ENCODE data around the gene DEPDC7.

The DEPDC7 gene

DNA sequence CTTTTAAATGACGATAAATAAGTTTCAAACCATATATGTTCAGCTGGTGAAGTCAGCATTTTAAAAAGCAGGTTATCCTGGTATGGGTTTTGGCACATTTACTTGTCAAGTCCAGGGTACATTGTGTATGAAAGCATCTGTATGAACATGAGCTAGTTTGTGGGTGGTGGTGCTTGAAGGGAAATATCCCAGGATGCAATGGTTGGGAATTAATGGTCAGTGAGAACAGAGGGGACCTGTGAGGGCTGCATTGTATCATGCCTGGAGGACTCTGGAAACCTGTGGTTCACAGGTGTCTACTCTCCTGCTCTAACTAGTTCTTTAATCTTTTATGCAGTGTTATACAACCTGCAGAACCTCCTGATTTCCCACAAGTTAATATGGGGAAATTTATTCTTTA lies 5.8 kb downstream of the DEPDC7 start:
- no peak for TF ChIP-seq SIN3A (IDR thresholded peaks at IDR 0.05; ENCODE audit: borderline replicate concordance, insufficient read depth, low read length)

GRCh38 chr11:33021937-33022336 lies 6.3 kb downstream of the DEPDC7 start:
- TF ChIP-seq POLR2AphosphoS5 (IDR thresholded peaks at IDR 0.05; ENCODE audit: low read depth, low read length) = no peak
- no peak for TF ChIP-seq FOXP2 (optimal IDR thresholded peaks at IDR 0.05; ENCODE audit: borderline replicate concordance, extremely low read depth, extremely low read length, insufficient read depth)
- no peak for TF ChIP-seq REST (IDR thresholded peaks at IDR 0.05; ENCODE audit: insufficient read depth in 1 of 2, low read depth in 2 of 2, low read length in 2 of 2)
- no peak for TF ChIP-seq TAF1 (IDR thresholded peaks at IDR 0.05; ENCODE audit: borderline replicate concordance, insufficient read depth, low read length)
- no peak for TF ChIP-seq SIN3A (IDR thresholded peaks at IDR 0.05; ENCODE audit: borderline replicate concordance, insufficient read depth, low read length)

DNA sequence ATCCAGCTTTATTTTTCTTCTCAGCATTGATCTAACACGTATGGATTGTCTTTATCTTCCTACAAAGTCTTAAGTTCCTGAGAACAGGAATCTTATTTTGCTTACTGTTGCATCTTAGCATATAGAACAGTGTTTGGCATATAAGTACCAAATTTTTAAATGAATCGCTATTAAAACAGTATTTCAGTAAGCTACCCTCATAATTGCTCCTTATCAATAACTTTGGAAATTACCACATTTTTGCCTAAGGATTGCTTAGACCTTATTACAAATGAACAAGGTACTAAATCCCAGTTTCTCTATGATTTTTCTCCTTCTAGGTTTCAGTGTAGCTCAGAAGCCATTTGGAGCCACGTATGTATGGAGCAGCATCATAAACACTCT lies 9.7 kb downstream of the DEPDC7 start:
- no peak for TF ChIP-seq TAF1 (IDR thresholded peaks at IDR 0.05; ENCODE audit: borderline replicate concordance, insufficient read depth, low read length)

DNA sequence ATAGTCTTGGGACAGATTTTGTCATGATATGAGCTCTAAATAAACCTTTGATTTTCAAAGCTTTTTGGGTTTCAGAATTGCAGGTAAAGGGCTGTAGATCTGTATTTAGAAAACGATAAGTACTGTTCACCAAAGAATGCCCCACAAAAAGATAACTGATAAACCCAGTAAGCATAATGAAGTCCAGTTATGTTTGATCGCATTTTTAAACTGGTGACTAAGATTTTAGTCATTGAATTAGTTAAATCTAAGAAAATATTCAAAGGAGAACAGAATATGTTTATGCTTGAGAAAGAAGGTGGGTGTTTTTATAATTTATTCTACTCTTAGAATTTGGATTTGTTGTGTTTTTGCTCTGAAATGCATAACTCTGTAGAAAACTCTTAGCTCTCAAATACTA lies 11.6 kb downstream of the DEPDC7 start:
- no peak for TF ChIP-seq REST (IDR thresholded peaks at IDR 0.05; ENCODE audit: insufficient read depth in 1 of 2, low read depth in 2 of 2, low read length in 2 of 2)
- no peak for TF ChIP-seq POLR2AphosphoS5 (IDR thresholded peaks at IDR 0.05; ENCODE audit: low read depth, low read length)
- TF ChIP-seq SIN3A (IDR thresholded peaks at IDR 0.05; ENCODE audit: borderline replicate concordance, insufficient read depth, low read length) = no peak
- TF ChIP-seq TAF1 (IDR thresholded peaks at IDR 0.05; ENCODE audit: borderline replicate concordance, insufficient read depth, low read length) = no peak
- TF ChIP-seq FOXP2 (optimal IDR thresholded peaks at IDR 0.05; ENCODE audit: borderline replicate concordance, extremely low read depth, extremely low read length, insufficient read depth) = no peak

- TF ChIP-seq FOXP2 (optimal IDR thresholded peaks at IDR 0.05; ENCODE audit: borderline replicate concordance, extremely low read depth, extremely low read length, insufficient read depth) (no peak), SIN3A (IDR thresholded peaks at IDR 0.05; ENCODE audit: borderline replicate concordance, insufficient read depth, low read length) (no peak), POLR2AphosphoS5 (IDR thresholded peaks at IDR 0.05; ENCODE audit: low read depth, low read length) (no peak), REST (IDR thresholded peaks at IDR 0.05; ENCODE audit: insufficient read depth in 1 of 2, low read depth in 2 of 2, low read length in 2 of 2) (no peak), TAF1 (IDR thresholded peaks at IDR 0.05; ENCODE audit: borderline replicate concordance, insufficient read depth, low read length) (no peak)
Measured at GRCh38 chr11:33027846-33028536, 12.3 kb downstream of the DEPDC7 start.

DNA sequence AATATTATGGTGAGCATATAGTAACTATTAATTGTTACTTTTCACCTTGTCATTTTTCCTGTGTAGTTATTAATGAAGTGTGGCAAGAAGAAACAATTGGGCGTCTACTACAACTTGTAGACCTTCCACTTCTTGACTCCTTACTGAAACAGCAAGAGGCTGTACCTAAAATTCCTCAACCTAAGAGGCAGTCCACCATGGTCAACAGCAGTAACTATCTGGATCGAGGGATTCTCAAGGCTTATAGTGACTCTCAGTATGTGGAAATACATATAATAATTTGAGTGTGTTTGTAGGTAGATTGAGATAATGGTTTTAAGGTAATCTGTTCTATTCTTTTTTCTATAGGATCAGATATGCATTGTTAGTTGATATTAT lies 12.8 kb downstream of the DEPDC7 start:
- TF ChIP-seq POLR2AphosphoS5 (IDR thresholded peaks at IDR 0.05; ENCODE audit: low read depth, low read length) = no peak
- no peak for TF ChIP-seq REST (IDR thresholded peaks at IDR 0.05; ENCODE audit: insufficient read depth in 1 of 2, low read depth in 2 of 2, low read length in 2 of 2)
- no peak for TF ChIP-seq FOXP2 (optimal IDR thresholded peaks at IDR 0.05; ENCODE audit: borderline replicate concordance, extremely low read depth, extremely low read length, insufficient read depth)
- no peak for TF ChIP-seq SIN3A (IDR thresholded peaks at IDR 0.05; ENCODE audit: borderline replicate concordance, insufficient read depth, low read length)
- TF ChIP-seq TAF1 (IDR thresholded peaks at IDR 0.05; ENCODE audit: borderline replicate concordance, insufficient read depth, low read length) = no peak
